ENCODE results near the gene MARK3. TPM values are rescaled to one million over a fixed set of nuclear protein-coding genes. Genes with fewer than 3 reads are reported as not detected.

The MARK3 gene
- polyA plus RNA-seq, 3 donors: 29.3 to 163 (median 44.7) TPM

DNA sequence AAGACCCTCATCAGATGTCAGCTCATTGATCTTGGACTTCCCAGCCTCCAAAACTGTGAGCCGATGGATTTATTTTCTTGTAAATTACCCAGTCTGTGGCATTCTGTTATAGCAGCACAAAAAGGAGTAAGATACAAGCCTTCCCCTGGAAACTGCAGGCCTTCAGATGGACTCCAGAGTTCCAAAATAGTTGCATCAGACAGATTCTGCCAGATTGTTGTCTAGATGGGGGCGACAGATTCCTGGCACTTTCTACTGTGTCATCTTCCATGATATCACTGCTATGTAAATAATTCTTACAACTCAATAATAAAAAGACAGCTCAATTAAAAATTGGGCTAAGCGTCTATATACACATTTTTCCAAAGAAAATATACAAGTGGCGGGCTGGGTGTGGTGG, 17.2 kb upstream of the MARK3 start:
- H2AFZ ChIP-seq (ENCODE audit: insufficient read depth, low read depth, low read length, poor library complexity, severe bottlenecking): no peak overlapping the region
- H3K4me2 ChIP-seq (replicated peaks; ENCODE audit: extremely low read depth, low read length, poor library complexity, severe bottlenecking): no peak overlapping the region
- no peaks in the 10 kb centered on the region for H3K36me3 ChIP-seq (replicated peaks in 1 of 2; ENCODE audit: control insufficient read depth in 1 of 2, insufficient read depth in 2 of 2, low read length in 2 of 2)
- WGBS (ENCODE audit: insufficient coverage): 100% methylated on average over 1 of the region's 4 CpGs
- no peaks in the 10 kb centered on the region for H3K79me2 ChIP-seq (ENCODE audit: insufficient read depth, low read length)
- H3K4me1 ChIP-seq (ENCODE audit: control insufficient read depth in 1 of 2, insufficient read depth in 2 of 2, low read length in 2 of 2): peaks cover 0 to 12% of the 10 kb centered on the region in 2 donors
- Mint-ChIP-seq H3K4me1 (peaks cover 3% of the 10 kb centered on the region), H3K36me3 (peaks cover 1 to 6% of the 10 kb centered on the region in 2 donors), H3K9me3 (peaks cover 4 to 16% (median 9%) of the 10 kb centered on the region in 7 donors), H3K27ac (peak overlapping the region in 2 of 7 donors; percentile 44 to 68), H3K27me3 (ENCODE audit: low read depth in 3 of 3) (no peaks in the 10 kb centered on the region), H3K4me3 (no peak overlapping the region)
- intact Hi-C loops (cut with micrococcal nuclease): no loop called here
- TF ChIP-seq, protein P1, sequence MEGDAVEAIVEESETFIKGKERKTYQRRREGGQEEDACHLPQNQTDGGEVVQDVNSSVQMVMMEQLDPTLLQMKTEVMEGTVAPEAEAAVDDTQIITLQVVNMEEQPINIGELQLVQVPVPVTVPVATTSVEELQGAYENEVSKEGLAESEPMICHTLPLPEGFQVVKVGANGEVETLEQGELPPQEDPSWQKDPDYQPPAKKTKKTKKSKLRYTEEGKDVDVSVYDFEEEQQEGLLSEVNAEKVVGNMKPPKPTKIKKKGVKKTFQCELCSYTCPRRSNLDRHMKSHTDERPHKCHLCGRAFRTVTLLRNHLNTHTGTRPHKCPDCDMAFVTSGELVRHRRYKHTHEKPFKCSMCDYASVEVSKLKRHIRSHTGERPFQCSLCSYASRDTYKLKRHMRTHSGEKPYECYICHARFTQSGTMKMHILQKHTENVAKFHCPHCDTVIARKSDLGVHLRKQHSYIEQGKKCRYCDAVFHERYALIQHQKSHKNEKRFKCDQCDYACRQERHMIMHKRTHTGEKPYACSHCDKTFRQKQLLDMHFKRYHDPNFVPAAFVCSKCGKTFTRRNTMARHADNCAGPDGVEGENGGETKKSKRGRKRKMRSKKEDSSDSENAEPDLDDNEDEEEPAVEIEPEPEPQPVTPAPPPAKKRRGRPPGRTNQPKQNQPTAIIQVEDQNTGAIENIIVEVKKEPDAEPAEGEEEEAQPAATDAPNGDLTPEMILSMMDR (IDR thresholded peaks at IDR 0.05): no peak
- H3K9me3 ChIP-seq (replicated peaks in 1 of 2; ENCODE audit: control insufficient read depth in 1 of 2, insufficient read depth in 1 of 2, low read length in 2 of 2): peaks cover 0 to 5% of the 10 kb centered on the region in 2 donors
- no peak overlapping the region for H3K4me3 ChIP-seq (replicated peaks in 1 of 3; ENCODE audit: low read depth in 2 of 3, low read length in 3 of 3)
- no peak overlapping the region for H3K9ac ChIP-seq (ENCODE audit: insufficient read depth, low read length, poor library complexity, severe bottlenecking)
- no peak overlapping the region for H3K27ac ChIP-seq (ENCODE audit: low read depth in 1 of 2, low read length in 2 of 2)
- H4K20me1 ChIP-seq (ENCODE audit: insufficient read depth, low read length): no peaks in the 10 kb centered on the region
- H3K27me3 ChIP-seq (ENCODE audit: control insufficient read depth in 2 of 2, insufficient read depth in 2 of 2, low read length in 2 of 2): no peaks in the 10 kb centered on the region
- DNase-seq: no peak

DNA sequence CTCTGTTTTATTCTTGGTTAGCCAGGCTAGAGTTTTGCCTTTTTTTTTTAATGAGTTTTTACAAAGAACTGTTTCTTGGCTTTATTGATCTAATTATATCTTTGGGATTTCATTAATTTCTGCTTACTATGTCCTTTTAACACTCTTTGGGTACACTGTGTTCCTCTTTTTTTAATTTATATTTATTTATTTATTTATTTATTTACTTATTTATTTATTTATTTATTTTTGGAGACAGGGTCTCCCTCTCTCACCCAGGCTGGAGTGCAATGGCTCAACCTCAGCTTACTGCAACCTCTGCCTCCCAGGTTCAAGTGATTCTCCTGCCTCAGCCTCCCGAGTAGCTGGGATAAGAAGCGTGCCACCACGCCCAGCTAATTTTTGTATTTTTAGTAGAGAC, 15.1 kb upstream of the MARK3 start:
- no peaks in the 10 kb centered on the region for H3K9me3 ChIP-seq (replicated peaks in 1 of 2; ENCODE audit: control insufficient read depth in 1 of 2, insufficient read depth in 1 of 2, low read length in 2 of 2)
- H3K27me3 ChIP-seq (ENCODE audit: control insufficient read depth in 2 of 2, insufficient read depth in 2 of 2, low read length in 2 of 2): no peaks in the 10 kb centered on the region
- no peak overlapping the region for H3K4me2 ChIP-seq (replicated peaks; ENCODE audit: extremely low read depth, low read length, poor library complexity, severe bottlenecking)
- DNase-seq: no peak
- Mint-ChIP-seq H3K36me3 (no peaks in the 10 kb centered on the region), H3K4me1 (peaks cover 3% of the 10 kb centered on the region), H3K27ac (no peak overlapping the region), H3K9me3 (peaks cover 0 to 4% (median 0%) of the 10 kb centered on the region in 7 donors), H3K27me3 (ENCODE audit: low read depth in 3 of 3) (peaks cover 0 to 9% (median 0%) of the 10 kb centered on the region in 3 donors), H3K4me3 (no peak overlapping the region)
- peaks cover 0 to 14% of the 10 kb centered on the region in 2 donors for H3K4me1 ChIP-seq (ENCODE audit: control insufficient read depth in 1 of 2, insufficient read depth in 2 of 2, low read length in 2 of 2)
- H3K27ac ChIP-seq (ENCODE audit: low read depth in 1 of 2, low read length in 2 of 2): no peak overlapping the region
- H4K20me1 ChIP-seq (ENCODE audit: insufficient read depth, low read length): no peaks in the 10 kb centered on the region
- intact Hi-C loops (cut with micrococcal nuclease): no loop called here
- H3K79me2 ChIP-seq (ENCODE audit: insufficient read depth, low read length): no peaks in the 10 kb centered on the region
- TF ChIP-seq, protein P1 (IDR thresholded peaks at IDR 0.05): no peak
- no CpG with 5 or more reads among the region's 3 CpGs for WGBS (ENCODE audit: insufficient coverage)
- no peak overlapping the region for H3K4me3 ChIP-seq (replicated peaks in 1 of 3; ENCODE audit: low read depth in 2 of 3, low read length in 3 of 3)
- no peak overlapping the region for H3K9ac ChIP-seq (ENCODE audit: insufficient read depth, low read length, poor library complexity, severe bottlenecking)
- no peaks in the 10 kb centered on the region for H3K36me3 ChIP-seq (replicated peaks in 1 of 2; ENCODE audit: control insufficient read depth in 1 of 2, insufficient read depth in 2 of 2, low read length in 2 of 2)
- no peak overlapping the region for H2AFZ ChIP-seq (ENCODE audit: insufficient read depth, low read depth, low read length, poor library complexity, severe bottlenecking)

Measured in CD14-positive monocyte (primary cell).